ENCODE data around the gene VAPB.
A peak's percentile ranks its signal among the peaks of the same experiment; 100 is the strongest.

VAPB gene

DNA sequence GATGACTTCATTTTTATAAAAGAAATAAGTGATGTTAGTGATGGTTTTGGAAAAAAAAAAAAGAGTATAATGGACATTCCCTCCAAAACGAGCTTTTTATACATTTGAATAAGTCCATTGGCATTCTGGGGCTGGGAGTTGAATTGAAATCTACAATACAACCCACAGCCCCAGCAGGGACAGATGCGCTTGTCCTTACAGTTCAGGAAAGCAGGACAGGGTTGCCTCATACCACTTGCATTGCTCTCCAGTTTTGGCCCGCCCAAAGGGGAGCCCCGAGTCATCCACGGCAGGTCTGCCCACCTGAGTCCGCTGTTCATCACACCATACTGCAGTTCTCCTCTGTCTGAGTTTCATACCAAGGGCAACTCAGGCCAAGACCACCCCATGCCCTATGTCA, 46.2 kb downstream of the VAPB start:
- DNase-seq (ENCODE audit: low read depth): no peak

GRCh38 chr20:58436868-58437645, 48.0 kb downstream of the VAPB start:
- no peak for DNase-seq (ENCODE audit: low read depth)

- no peak for DNase-seq (ENCODE audit: low read depth)
Observed at GRCh38 chr20:58438970-58439808, 50.2 kb downstream of the VAPB start.

DNA sequence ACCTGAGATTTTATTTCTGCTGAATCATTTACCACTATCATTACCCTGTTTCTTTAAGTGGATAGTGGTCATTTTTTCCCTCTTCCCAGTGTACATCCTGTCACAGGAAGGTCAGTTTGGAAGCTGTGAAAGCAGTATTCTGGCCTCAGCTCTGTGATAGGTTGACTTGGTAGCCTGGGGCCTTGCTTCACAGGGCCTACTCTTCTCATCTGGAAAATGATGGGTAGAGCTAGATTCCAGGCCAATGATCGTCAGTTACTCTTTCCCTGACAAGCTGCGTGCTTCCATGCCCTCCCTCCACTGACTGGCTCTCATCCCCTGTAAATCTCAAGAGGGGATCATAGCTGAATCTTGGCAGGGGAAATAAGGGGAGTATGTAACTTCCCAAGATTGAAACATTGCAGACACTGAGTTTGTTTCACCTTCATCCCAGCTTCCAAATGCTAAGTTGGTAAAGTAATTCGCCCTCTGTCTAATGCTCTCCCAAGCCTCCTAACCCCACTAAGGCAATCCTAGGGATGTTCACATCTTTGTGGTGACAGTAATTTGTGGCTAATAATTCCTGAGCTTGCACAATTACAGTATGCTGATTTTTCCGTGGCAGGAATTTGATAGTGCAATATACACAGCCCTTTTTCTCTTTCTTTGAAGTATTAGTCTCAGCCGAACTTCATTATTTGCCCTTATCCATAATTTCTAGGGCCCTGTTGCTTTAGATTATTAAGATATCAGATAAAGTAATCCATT, 51.2 kb downstream of the VAPB start:
- DNase-seq (ENCODE audit: low read depth): no peak

GRCh38 chr20:58441723-58442122, 52.7 kb downstream of the VAPB start:
- no peak for DNase-seq (ENCODE audit: low read depth)

DNA sequence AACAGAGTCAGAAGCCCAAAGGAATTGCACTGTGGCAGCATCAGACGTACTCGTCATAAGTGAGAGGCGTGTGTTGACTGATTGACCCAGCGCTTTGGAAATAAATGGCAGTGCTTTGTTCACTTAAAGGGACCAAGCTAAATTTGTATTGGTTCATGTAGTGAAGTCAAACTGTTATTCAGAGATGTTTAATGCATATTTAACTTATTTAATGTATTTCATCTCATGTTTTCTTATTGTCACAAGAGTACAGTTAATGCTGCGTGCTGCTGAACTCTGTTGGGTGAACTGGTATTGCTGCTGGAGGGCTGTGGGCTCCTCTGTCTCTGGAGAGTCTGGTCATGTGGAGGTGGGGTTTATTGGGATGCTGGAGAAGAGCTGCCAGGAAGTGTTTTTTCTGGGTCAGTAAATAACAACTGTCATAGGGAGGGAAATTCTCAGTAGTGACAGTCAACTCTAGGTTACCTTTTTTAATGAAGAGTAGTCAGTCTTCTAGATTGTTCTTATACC, 55.8 kb downstream of the VAPB start:
- DNase-seq (ENCODE audit: low read depth): no peak

GRCh38 chr20:58446264-58446959, 57.4 kb downstream of the VAPB start:
- no peak for DNase-seq (ENCODE audit: low read depth)

DNA sequence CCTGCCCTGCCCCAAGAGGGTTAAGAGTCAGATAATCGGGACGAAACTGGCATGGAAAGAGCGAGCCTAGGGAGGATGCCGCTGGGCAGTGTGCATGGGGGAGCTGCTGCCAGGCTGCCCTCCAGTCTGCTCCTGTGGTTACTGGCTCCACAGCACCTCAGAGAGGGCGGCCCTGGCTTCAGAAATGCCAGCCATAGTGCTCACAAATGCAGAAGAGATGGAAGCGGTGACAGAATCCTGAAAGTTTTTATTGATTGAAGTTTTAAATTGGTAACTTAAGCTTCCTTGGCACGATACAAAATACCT, 57.9 kb downstream of the VAPB start:
- no peak for DNase-seq (ENCODE audit: low read depth)

GRCh38 chr20:58447511-58448391, 58.7 kb downstream of the VAPB start:
- peak; percentile 21 for DNase-seq (ENCODE audit: low read depth)

GRCh38 chr20:58448958-58449357, 59.9 kb downstream of the VAPB start:
- DNase-seq (ENCODE audit: low read depth): no peak

DNA sequence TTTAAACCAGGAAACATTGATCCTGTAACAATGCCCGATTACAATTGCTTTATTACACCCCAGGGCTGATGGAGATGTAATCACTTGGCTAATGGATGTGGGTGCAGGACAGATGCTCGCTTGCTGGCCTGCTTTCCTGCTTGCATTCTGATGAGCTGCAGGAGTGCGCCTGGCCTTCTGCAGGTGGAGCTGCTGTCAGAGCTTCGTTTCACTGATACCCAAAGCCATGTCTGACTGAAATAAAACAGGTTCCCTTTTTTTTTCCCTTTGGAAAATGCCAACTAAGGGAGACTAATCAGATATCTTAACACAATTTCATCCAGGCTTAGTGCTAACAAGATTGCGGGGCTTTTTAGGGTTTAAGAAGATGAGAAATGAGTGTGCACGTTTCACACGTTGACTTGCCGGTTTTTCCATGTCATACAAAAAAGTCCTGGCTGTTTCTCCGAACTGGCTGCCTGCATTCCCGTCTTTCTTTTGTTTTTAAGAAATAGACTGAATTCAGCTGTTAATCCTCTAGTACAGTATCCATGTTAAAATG, 60.7 kb downstream of the VAPB start:
- no peak for DNase-seq (ENCODE audit: low read depth)

- DNase-seq (ENCODE audit: low read depth): no peak
Observed at GRCh38 chr20:58450254-58450653, 61.2 kb downstream of the VAPB start.

DNA sequence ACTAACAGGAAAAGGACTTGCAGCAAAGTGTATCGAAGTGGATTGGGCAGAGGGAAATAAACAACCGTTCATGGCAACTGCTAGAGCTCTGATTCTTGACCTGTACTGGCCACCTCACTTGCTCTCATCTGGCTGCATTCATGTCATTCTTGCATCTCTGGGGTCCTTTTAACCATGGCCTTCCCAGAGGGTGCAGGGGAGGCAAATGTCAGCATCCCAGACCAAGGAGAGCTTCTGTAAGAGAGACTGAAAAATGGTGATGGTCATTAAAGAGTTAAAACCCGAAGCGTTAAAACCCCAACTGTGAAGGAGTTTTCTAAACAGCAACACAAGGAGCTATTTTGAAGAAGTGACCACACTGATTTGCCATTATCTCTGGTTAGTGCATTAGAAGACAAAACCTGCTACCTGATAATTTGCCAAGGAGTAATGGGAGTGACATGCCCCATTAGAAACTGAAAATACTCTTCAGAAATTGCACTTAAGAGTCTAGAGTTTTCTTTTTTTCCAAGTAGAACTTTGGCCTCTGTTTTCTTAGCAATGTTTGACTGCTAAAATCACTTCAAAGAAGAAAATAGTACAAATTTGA, 63.7 kb downstream of the VAPB start:
- no peak for DNase-seq (ENCODE audit: low read depth)

GRCh38 chr20:58453391-58453790, 64.4 kb downstream of the VAPB start:
- no peak for DNase-seq (ENCODE audit: low read depth)

DNA sequence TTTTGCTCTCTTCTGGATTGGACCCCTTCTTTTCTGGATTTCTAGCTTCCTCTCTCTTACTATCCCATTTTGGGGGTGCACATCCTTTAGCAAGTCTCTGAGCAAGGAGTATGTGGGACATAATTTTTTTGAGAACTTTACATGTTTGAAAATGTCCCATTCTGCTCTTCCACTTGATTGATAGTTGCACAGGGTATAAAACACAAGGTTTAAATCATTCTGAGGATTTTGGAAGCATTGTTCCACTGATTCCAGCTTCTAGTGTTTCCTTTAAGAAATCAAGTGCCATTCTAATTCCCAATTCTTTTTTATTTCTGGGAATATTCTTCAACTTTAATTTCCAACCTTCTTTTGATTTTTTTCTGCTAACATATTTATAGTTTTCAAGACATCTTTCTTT, 65.4 kb downstream of the VAPB start:
- DNase-seq (ENCODE audit: low read depth): no peak

DNA sequence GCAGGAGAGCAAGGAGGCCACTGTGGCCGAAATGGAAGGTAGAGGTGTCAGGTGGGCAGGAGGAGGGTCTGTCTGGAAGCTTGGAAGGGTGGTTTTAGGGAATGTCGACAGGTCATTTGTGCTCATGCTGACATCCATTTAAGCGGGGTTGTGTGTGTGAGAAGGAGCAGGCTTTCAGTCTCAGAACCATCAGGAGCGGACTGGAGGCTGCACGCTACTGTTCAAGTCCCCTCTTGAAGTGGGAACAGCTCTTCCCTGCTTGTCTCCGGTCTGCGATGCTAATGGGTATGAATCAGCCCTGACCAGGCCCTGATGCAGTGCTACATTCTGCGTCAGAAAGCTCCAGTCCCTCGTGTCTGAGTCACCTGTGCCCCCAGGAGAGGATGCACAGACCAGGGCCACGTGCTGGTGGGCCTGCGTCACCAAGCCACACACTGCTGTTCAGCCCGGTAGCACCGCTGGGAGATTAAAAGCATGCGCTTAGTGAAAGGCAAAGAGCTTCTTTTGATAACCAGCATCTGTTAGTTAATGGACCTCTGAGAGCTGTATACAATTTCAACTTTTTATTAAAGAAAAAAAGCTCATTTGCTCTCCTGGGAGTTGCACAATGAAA, 68.2 kb downstream of the VAPB start:
- DNase-seq (ENCODE audit: low read depth): no peak

DNA sequence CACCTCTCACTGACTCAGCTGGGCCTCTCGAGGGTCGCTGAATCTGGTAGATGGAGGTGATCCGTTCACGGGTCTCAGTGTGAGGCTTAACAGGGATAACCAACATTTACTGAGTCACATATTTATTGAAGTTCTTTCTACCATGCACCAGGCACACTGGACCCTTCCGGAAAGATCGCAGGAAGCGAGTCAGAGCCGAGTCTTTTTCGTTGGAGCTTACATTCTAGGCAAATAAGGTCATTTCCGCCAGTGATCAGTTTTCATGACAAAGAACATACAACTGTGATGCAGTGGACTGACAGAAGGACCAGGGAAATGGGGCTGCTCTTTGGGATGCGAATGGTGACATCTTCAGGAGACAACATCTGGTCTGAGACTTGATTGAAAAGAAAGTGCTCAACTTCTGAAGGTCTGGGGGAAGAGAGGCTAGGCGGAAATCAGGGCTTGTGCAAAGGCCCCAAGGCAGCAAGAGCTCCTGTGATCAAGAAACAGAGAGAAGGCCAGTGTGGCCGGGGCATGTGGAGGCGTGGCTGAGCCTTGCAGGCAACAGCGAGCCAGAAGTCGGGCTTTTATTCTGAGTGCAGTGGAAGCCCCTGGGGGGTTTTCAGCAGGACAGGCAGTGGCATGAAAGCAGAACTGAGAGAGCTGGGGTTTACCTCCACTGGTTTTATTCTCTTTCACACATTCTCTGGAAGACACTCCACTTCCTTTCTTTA, 69.5 kb downstream of the VAPB start:
- DNase-seq (ENCODE audit: low read depth): no peak

DNA sequence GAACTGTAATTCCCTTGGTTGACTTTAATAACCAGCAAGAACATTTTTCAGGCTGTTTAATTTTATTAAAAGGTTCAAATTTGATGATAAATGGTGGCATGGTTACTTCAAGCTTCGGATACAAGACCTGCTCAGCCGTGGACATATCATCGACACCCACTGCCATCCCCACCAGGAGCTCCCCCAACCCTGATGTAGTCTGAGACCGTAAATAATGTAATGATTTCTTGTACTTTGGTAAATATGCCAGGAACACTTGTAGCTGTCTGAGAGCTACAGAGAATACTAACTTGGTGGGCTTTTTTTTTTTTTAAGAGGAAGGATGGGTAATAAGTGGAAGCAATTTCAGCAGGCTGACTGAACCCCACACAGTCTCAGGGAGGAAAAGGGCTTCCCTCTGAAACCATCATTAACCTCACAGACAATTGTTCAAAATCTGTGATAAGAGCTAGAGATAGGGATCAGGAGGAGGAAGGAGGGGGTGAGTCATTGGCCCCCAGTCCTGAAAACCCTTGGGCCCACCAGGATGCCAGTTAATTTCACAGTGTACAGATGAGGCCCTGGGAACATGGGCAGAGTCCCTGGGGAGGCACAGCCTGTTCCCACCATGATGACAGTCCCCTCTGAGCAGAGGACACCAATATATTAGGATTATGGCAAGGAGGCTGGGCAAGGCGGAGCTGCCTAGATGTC, 70.2 kb downstream of the VAPB start:
- no peak for DNase-seq (ENCODE audit: low read depth)

DNA sequence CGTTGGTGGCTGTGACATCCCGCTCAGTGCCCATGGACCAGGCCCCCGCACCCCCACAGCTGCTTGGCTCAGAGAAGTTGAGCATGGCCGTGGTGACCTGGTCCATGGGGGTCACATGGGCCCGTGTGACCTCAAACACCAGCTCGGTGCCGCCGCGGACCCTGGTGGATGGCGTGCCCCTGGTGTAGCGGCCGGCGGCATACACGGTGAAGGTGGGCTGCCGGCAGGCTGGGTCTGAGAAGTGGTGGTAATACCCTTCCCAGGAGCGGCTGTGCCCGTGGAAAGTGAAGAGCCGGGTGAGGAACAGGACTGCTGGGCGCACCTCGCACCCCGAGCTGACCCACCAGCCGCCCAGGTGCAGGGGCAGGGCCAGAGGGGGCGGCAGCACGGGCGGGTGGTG, 72.1 kb downstream of the VAPB start:
- DNase-seq (ENCODE audit: low read depth): no peak
